Spleen (tissue), 11 donors: ENCODE measurements around the gene SLC10A2. TPM values are rescaled to one million over a fixed set of nuclear protein-coding genes. Genes with fewer than 3 reads are reported as not detected.

ENCODE experiments used
- DNase-seq: peaks from one replicate; pipeline ENCODE4 v3.0.0-alpha.2; 2020
- H3K27ac ChIP-seq, 8 donors: fragments of 200-600 bp; sonication (generic) in 7 of 8; 1 replicate in 4 of 8; 2 replicates in 4 of 8; pipeline versions ENCODE4 v1.5.0 to v1.8.0; 2016 to 2021; ENCODE audit warnings: inconsistent platforms in 4 of 8, mild to moderate bottlenecking in 4 of 8, moderate library complexity in 1 of 8
- H3K27me3 ChIP-seq, 7 donors: fragments of 200-600 bp; sonication (generic) in 6 of 7; replicated peaks in 1 of 7; 1 replicate in 4 of 7; 2 replicates in 3 of 7; pipeline versions ENCODE4 v1.5.0 to v1.8.0; 2016 to 2021; ENCODE audit warnings: inconsistent platforms in 3 of 7, mild to moderate bottlenecking in 1 of 7
- H3K36me3 ChIP-seq, 6 donors: fragments of 200-600 bp; sonication (generic) in 5 of 6; 1 replicate in 4 of 6; 2 replicates in 2 of 6; pipeline versions ENCODE4 v1.5.0 to v1.8.0; 2016 to 2021; ENCODE audit warnings: inconsistent platforms in 2 of 6
- H3K4me1 ChIP-seq, 6 donors: fragments of 200-600 bp; sonication (generic) in 5 of 6; 1 replicate in 3 of 6; 2 replicates in 3 of 6; pipeline versions ENCODE4 v1.5.0 to v1.8.0; 2016 to 2021; ENCODE audit warnings: inconsistent platforms in 3 of 6
- H3K4me3 ChIP-seq, 8 donors: fragments of 200-600 bp; sonication (generic) in 7 of 8; 1 replicate in 4 of 8; 2 replicates in 4 of 8; pipeline versions ENCODE4 v1.5.0 to v1.8.0; 2016 to 2021; ENCODE audit warnings: inconsistent platforms in 4 of 8, mild to moderate bottlenecking in 4 of 8, moderate library complexity in 2 of 8
- H3K9me3 ChIP-seq, 8 donors: fragments of 200-600 bp; sonication (generic) in 7 of 8; 1 replicate in 4 of 8; 2 replicates in 4 of 8; pipeline versions ENCODE4 v1.5.0 to v1.8.0; 2016 to 2021; ENCODE audit warnings: inconsistent platforms in 4 of 8
- POLR2A ChIP-seq, 3 donors: fragments of 450-650 bp; IDR thresholded peaks; one replicate each; pipeline ENCODE4 v1.5.1; 2017; ENCODE audit warnings: antibody characterized with exemption in 3 of 3, mild to moderate bottlenecking in 1 of 3
- POLR2AphosphoS5 ChIP-seq, 3 donors: sonication (generic); formaldehyde crosslinking; IDR thresholded peaks; one replicate each; pipeline ENCODE4 v1.5.1; 2017; ENCODE audit warnings: antibody characterized with exemption in 3 of 3
- WGBS, 5 donors: extraction: QIAGEN DNeasy Blood & Tissue Kit in 3 of 5; methylation state at CpG; one replicate each; pipeline versions ENCODE4 v1.1.5 to v1.1.7; 2013 to 2018; 5-methylcytosine and 5-hydroxymethylcytosine counted together
- intact Hi-C: fragments of 100-400 bp; cut with DNase I; formaldehyde crosslinking; loops from one replicate; pipeline ENCODE4 v1.15.0; 2023; ENCODE audit warnings: low total_unique reads
- polyA plus RNA-seq, 3 donors: library from polyadenylated mRNA; stranded (reverse); fragments of 200-250 nt; gene quantifications; one replicate each; pipeline ENCODE4 v1.2.1, GENCODE V29; 2013
- total RNA-seq, 7 donors: library from RNA; depleted of rRNA in 3 of 7; stranded (reverse); fragments of >200 nt in 3 of 7; fragmentation: NEBNext Ultra II Directional in 4 of 7; extraction: Animal tissue kit (Norgen Biotek cat#: 25700) in 4 of 7; gene quantifications; one replicate each; pipeline versions ENCODE4 v1.1.0 to v1.2.1, GENCODE V29; 2016 to 2021
- TF ChIP-seq, protein P1 (sequence below), 11 experiments: fragments of 200-600 bp in 7 of 11; fragments of 450-650 bp in 4 of 11; sonication (generic) in 4 of 11; IDR thresholded peaks in 8 of 11; conservative IDR thresholded peaks in 3 of 11; 1 replicate in 7 of 11; 2 replicates in 4 of 11; pipeline versions ENCODE4 v1.4.0 to v1.8.0; 2016 to 2021; ENCODE audit warnings: antibody characterized with exemption in 11 of 11, inconsistent platforms in 4 of 11, mild to moderate bottlenecking in 1 of 11
- donor health status: healthy with polysubstance abuse.
- donor health status: DM: no; HTN: no; CAD: no; lungs with moderate emphysema.
- donor health status: DM: no; HTN: no; CAD: no.
- donor health status: Bipolar disorder and iron deficiency.
- donor health status: healthy.
- donor health status: DM: no; HTN: no; CAD: no.
- donor health status: DM: yes; HTN: yes; CAD: no.

SLC10A2 gene
- total and polyA plus RNA-seq, 10 donors = not detected

GRCh38 chr13:103046676-103047075, 19.5 kb downstream of the SLC10A2 start:
- intact Hi-C loops = no loop called here
- no peak for DNase-seq
- Histone ChIP-seq H3K36me3 (no peaks in the 10 kb centered on the region), H3K27ac (no peak overlapping the region), H3K27me3 (no peaks in the 10 kb centered on the region), H3K4me3 (no peak overlapping the region), H3K9me3 (no peaks in the 10 kb centered on the region), H3K4me1 (no peaks in the 10 kb centered on the region)
- WGBS, 5 donors = 82 to 91% (median 88%) methylated on average over 4 of the region's 4 CpGs
- TF ChIP-seq POLR2A (IDR thresholded peaks at IDR 0.05) = no peak
- TF ChIP-seq POLR2AphosphoS5 (IDR thresholded peaks at IDR 0.05) = no peak
- TF ChIP-seq, protein P1, sequence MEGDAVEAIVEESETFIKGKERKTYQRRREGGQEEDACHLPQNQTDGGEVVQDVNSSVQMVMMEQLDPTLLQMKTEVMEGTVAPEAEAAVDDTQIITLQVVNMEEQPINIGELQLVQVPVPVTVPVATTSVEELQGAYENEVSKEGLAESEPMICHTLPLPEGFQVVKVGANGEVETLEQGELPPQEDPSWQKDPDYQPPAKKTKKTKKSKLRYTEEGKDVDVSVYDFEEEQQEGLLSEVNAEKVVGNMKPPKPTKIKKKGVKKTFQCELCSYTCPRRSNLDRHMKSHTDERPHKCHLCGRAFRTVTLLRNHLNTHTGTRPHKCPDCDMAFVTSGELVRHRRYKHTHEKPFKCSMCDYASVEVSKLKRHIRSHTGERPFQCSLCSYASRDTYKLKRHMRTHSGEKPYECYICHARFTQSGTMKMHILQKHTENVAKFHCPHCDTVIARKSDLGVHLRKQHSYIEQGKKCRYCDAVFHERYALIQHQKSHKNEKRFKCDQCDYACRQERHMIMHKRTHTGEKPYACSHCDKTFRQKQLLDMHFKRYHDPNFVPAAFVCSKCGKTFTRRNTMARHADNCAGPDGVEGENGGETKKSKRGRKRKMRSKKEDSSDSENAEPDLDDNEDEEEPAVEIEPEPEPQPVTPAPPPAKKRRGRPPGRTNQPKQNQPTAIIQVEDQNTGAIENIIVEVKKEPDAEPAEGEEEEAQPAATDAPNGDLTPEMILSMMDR (IDR thresholded peaks at IDR 0.05 in 8 of 11, conservative IDR thresholded peaks at IDR 0.05 in 3 of 11) = no peak

DNA sequence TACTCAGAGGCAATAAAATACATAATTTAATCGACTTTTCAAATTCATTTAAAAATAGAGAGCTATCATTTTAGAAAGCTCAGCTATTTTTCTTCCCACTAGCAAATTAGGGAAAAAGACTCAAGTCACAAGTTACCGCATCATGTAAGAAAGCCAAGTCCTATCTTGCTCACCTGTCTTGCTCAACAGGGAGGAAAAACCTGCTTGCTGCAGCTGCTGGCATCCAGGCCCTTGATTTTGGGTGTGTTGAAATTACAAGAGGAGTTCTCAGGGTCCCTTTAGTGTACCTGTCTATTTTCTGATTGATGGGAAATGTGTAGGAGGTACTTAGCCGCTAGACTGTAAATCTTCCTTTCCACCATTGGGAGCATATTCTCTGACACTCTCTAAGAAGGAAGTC, 22.2 kb downstream of the SLC10A2 start:
- no peak for DNase-seq
- TF ChIP-seq POLR2AphosphoS5 (IDR thresholded peaks at IDR 0.05) = no peak
- H3K4me1 ChIP-seq = no peaks in the 10 kb centered on the region
- no peaks in the 10 kb centered on the region for H3K36me3 ChIP-seq
- intact Hi-C loops = no loop called here
- H3K4me3 ChIP-seq = no peak overlapping the region
- 76 to 85% (median 78%) methylated on average over 3 of the region's 3 CpGs for WGBS, 5 donors
- no peak overlapping the region for H3K27ac ChIP-seq
- H3K9me3 ChIP-seq = no peaks in the 10 kb centered on the region
- H3K27me3 ChIP-seq = no peaks in the 10 kb centered on the region

GRCh38 chr13:103040006-103040405, 26.2 kb downstream of the SLC10A2 start:
- TF ChIP-seq POLR2AphosphoS5 (IDR thresholded peaks at IDR 0.05) (no peak), POLR2A (IDR thresholded peaks at IDR 0.05) (no peak)
- TF ChIP-seq, protein P1 (IDR thresholded peaks at IDR 0.05 in 8 of 11, conservative IDR thresholded peaks at IDR 0.05 in 3 of 11) = no peak
- intact Hi-C loops = no loop called here
- no peak for DNase-seq
- Histone ChIP-seq H3K4me1 (no peaks in the 10 kb centered on the region), H3K27ac (no peak overlapping the region), H3K27me3 (no peaks in the 10 kb centered on the region), H3K36me3 (no peaks in the 10 kb centered on the region), H3K9me3 (no peaks in the 10 kb centered on the region), H3K4me3 (no peak overlapping the region)
- 75 to 89% (median 84%) methylated on average over 1 of the region's 1 CpG for WGBS, 5 donors

DNA sequence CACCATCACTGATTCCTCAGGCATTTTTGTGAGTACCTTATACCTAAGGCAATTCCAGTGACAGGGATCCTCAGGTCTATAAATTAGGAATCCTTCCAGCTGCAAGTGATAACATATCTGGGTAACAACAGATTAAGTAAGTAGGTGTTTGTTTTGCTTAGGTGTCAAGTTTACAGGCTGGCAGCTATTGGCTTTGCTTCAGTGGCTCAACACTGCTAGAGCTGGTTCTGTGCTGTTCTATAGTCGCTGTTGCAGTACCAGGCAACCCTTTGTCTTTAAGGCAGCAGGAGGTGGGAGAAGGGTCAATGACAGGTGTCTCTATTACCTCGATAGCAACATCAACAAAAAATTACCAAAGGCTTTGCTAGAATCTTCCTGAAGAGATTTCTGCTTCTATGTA, 27.0 kb downstream of the SLC10A2 start:
- H3K4me1 ChIP-seq = peaks cover 0 to 4% (median 0%) of the 10 kb centered on the region in 6 donors
- no peak overlapping the region for H3K4me3 ChIP-seq
- no peaks in the 10 kb centered on the region for H3K27me3 ChIP-seq
- no peaks in the 10 kb centered on the region for H3K9me3 ChIP-seq
- no peaks in the 10 kb centered on the region for H3K36me3 ChIP-seq
- 48 to 69% (median 61%) methylated on average over 2 of the region's 2 CpGs for WGBS, 5 donors
- no peak for DNase-seq
- H3K27ac ChIP-seq = no peak overlapping the region
- intact Hi-C loops = no loop called here
- no peak for TF ChIP-seq POLR2A (IDR thresholded peaks at IDR 0.05)
- no peak for TF ChIP-seq POLR2AphosphoS5 (IDR thresholded peaks at IDR 0.05)
- TF ChIP-seq, protein P1 (IDR thresholded peaks at IDR 0.05 in 8 of 11, conservative IDR thresholded peaks at IDR 0.05 in 3 of 11) = no peak

- 73 to 83% (median 79%) methylated on average over 1 of the region's 1 CpG for WGBS, 5 donors
- no peak overlapping the region for H3K4me3 ChIP-seq
- peaks cover 0 to 13% (median 0%) of the 10 kb centered on the region in 6 donors for H3K4me1 ChIP-seq
- no peaks in the 10 kb centered on the region for H3K27me3 ChIP-seq
- TF ChIP-seq POLR2AphosphoS5 (IDR thresholded peaks at IDR 0.05) (no peak), POLR2A (IDR thresholded peaks at IDR 0.05) (no peak)
- TF ChIP-seq, protein P1 (IDR thresholded peaks at IDR 0.05 in 8 of 11, conservative IDR thresholded peaks at IDR 0.05 in 3 of 11) = no peak
- intact Hi-C loops = no loop called here
- no peak overlapping the region for H3K27ac ChIP-seq
- no peaks in the 10 kb centered on the region for H3K36me3 ChIP-seq
- H3K9me3 ChIP-seq = no peaks in the 10 kb centered on the region
- no peak for DNase-seq
Observed at GRCh38 chr13:103036268-103036667, 29.9 kb downstream of the SLC10A2 start.
